ENCODE results near the gene FAM3B. TPM values are rescaled to one million over a fixed set of nuclear protein-coding genes. Genes with fewer than 3 reads are reported as not detected.

FAM3B gene
- total and polyA plus RNA-seq, 7 donors, result 0.10 to 0.26 (median 0.19) TPM; not detected in 3

DNA sequence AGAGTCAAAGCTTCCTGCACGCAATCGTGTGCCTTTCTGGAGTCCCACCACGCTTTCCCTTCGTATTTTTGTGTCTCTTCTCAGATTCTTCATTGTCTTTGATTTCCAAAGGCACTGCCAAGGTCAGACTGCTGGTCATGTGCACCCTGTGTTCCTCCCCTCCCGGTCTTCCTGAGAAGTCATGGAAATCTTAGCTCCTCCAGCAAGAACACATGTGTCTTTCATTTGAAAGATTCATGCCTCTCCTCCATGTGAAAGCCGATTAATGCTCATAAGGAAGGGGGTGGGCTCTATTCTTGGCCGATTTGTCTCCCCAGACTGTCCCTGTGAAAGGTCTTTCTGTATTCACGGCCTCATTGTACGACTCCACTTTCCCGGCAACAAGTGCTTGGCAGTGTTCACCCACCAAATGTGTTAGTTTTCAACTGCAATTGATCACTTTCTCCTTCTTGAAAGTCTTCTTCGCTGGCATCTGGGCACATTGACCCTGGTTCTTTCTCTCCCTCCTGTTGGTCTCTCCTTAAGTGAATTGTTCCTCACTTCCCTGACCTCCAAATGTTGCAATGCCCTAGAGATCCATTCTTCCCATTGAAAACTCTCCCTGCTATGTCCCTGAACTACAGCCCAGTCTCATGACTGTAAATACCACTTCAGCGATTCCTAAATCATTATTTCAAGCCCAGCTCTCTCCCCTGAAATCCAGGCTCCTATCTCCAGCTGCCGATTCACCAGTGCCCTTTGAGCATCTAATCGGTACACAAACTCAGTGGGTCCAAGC, 70.6 kb downstream of the FAM3B start:
- intact Hi-C loops (cut with DNase I), result no loop called here
- WGBS, 3 donors, result 60 to 63% (median 61%) methylated on average over 14 of the region's 14 CpGs
- TF ChIP-seq, protein P1, sequence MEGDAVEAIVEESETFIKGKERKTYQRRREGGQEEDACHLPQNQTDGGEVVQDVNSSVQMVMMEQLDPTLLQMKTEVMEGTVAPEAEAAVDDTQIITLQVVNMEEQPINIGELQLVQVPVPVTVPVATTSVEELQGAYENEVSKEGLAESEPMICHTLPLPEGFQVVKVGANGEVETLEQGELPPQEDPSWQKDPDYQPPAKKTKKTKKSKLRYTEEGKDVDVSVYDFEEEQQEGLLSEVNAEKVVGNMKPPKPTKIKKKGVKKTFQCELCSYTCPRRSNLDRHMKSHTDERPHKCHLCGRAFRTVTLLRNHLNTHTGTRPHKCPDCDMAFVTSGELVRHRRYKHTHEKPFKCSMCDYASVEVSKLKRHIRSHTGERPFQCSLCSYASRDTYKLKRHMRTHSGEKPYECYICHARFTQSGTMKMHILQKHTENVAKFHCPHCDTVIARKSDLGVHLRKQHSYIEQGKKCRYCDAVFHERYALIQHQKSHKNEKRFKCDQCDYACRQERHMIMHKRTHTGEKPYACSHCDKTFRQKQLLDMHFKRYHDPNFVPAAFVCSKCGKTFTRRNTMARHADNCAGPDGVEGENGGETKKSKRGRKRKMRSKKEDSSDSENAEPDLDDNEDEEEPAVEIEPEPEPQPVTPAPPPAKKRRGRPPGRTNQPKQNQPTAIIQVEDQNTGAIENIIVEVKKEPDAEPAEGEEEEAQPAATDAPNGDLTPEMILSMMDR (IDR thresholded peaks at IDR 0.05), result no peak
- Histone ChIP-seq H3K4me3 (no peak overlapping the region), H3K9me3 (no peaks in the 10 kb centered on the region), H3K27ac (peak overlapping the region; percentile 23), H3K36me3 (ENCODE audit: insufficient read depth in 1 of 2, low read depth in 1 of 2) (no peaks in the 10 kb centered on the region), H3K4me1 (no peaks in the 10 kb centered on the region), H3K27me3 (ENCODE audit: insufficient read depth in 3 of 3, low read length in 2 of 3) (no peaks in the 10 kb centered on the region)
- ATAC-seq (peak in 2 of 4 donors; percentile 48 to 68), DNase-seq (no peak)

DNA sequence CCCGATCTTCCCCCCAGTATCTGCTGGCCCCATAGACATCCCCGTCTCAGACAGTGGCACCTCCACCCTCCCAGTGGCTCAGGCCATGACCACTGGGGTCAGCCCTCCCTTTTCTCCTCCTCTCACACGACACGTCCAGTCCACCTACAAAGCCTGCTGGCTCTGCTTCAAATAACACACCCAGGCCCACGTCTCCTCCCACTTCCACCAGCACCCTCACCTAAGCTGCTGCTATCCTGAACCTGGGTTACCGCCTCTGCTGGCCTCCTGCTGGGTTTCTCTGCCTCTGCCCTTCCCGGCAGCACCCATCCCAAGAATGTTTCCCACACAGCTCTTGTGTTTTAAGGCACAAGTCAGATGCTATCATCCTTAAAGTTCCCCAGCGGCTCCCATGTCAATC, 71.2 kb downstream of the FAM3B start:
- intact Hi-C loops (cut with DNase I), result no loop called here

DNA sequence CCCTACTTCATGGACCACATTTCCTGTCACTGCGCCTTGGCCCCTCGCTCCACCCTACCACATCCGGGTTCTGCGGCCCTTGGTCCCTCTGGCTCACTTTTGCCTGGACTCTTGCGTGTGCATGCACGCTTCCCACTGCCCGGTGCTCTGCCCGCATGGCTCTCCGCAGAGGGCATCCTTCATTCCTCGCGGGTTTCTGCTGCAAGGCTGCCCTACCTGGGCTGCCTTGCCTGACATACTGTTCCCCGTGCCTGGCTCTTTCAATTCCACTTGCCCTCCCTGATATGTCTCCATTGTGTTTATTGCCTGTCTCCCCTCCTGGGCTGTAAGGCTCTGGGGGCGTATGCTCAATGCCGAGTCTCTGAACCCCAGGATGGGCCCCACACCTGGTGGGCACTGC, 71.7 kb downstream of the FAM3B start:
- DNase-seq (no peak), ATAC-seq (no peak)
- Histone ChIP-seq H3K27me3 (ENCODE audit: insufficient read depth in 3 of 3, low read length in 2 of 3) (no peaks in the 10 kb centered on the region), H3K4me1 (no peaks in the 10 kb centered on the region), H3K9me3 (no peaks in the 10 kb centered on the region), H3K4me3 (no peak overlapping the region), H3K27ac (no peak overlapping the region), H3K36me3 (ENCODE audit: insufficient read depth in 1 of 2, low read depth in 1 of 2) (no peaks in the 10 kb centered on the region)
- whole genome bisulfite sequencing, 3 donors, result 94 to 95% (median 95%) methylated on average over 14 of the region's 14 CpGs
- intact Hi-C loops (cut with DNase I), result no loop called here
- TF ChIP-seq, protein P1 (IDR thresholded peaks at IDR 0.05), result no peak

More for the DNA sequence above, 71.2 kb downstream of the FAM3B start:
- DNase-seq (no peak), ATAC-seq (no peak)
- no peaks in the 10 kb centered on the region for H3K9me3 ChIP-seq
- H3K36me3 ChIP-seq (ENCODE audit: insufficient read depth in 1 of 2, low read depth in 1 of 2), result no peaks in the 10 kb centered on the region
- H3K27ac ChIP-seq, result no peak overlapping the region
- H3K4me1 ChIP-seq, result no peaks in the 10 kb centered on the region
- no peaks in the 10 kb centered on the region for H3K27me3 ChIP-seq (ENCODE audit: insufficient read depth in 3 of 3, low read length in 2 of 3)
- TF ChIP-seq, protein P1 (IDR thresholded peaks at IDR 0.05), result no peak
- WGBS, 3 donors, result 75 to 79% (median 78%) methylated on average over 8 of the region's 8 CpGs
- H3K4me3 ChIP-seq, result no peak overlapping the region

DNA sequence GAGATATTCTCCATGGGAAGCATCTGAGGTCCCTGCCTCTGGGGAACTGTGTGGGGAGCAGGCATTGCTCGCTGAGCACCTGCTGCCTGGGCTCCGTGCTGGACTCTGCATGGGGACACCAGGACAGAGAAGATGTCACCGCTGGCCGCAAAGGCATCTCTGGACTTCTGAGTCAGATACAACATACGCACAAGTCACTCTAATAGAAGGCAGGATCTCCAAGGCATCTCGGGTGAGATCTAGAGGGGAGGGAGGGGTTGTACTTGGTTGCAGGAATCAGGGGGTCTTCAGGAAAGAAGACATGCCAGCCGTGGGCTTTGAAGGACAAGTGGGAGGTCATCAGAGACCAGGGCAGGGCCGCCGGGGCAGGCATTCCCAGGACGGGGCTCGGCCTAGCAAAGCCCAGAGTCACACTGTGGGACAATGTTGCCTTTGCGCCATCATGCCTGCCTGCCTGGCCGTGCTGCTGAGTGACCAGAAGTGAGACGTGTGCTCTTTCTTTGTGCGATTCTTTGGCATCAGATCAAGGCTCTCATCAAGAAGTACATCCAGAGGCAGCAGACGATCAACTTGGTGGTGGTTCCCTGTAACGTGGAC, 73.5 kb downstream of the FAM3B start:
- no peak for DNase-seq

More for the DNA sequence above, 73.5 kb downstream of the FAM3B start:
- no peak overlapping the region for H3K4me3 ChIP-seq
- no peaks in the 10 kb centered on the region for H3K9me3 ChIP-seq
- H3K27me3 ChIP-seq (ENCODE audit: insufficient read depth in 3 of 3, low read length in 2 of 3), result no peaks in the 10 kb centered on the region
- H3K36me3 ChIP-seq (ENCODE audit: insufficient read depth in 1 of 2, low read depth in 1 of 2), result no peaks in the 10 kb centered on the region
- TF ChIP-seq, protein P1 (IDR thresholded peaks at IDR 0.05), result no peak
- no peak overlapping the region for H3K27ac ChIP-seq
- no peak for ATAC-seq
- 86 to 89% (median 87%) methylated on average over 17 of the region's 17 CpGs for WGBS, 3 donors
- intact Hi-C loops (cut with DNase I), result no loop called here
- no peaks in the 10 kb centered on the region for H3K4me1 ChIP-seq

Measured in psoas muscle (tissue), 8 donors.